Measurements from ENCODE around the gene RPUSD1.

- TF ChIP-seq CTCF (IDR thresholded peaks at IDR 0.05; ENCODE audit: extremely low read depth in 1 of 2, insufficient read depth in 1 of 2, low read depth in 1 of 2, low read length in 2 of 2) = no peak
- TF ChIP-seq JUN (IDR thresholded peaks at IDR 0.05; ENCODE audit: borderline replicate concordance, insufficient read depth, insufficient read length, low read depth) = no peak
These were observed 31.3 kb upstream of the RPUSD1 start for GRCh38 chr16:819336-820043.
